Forelimb muscle (tissue), 1 donor: ENCODE data around the gene MIPEP. TPM values are rescaled to one million over a fixed set of nuclear protein-coding genes. Genes with fewer than 3 reads are reported as not detected.

ENCODE experiments used
- DNase-seq: peaks from one replicate; pipeline ENCODE4 v3.0.0-alpha.2; 2013; ENCODE audit warnings: low read depth
- polyA plus RNA-seq: library from polyadenylated mRNA; unstranded; fragments of 120-200 nt; gene quantifications from one replicate; pipeline ENCODE4 v1.2.1, GENCODE V29; 2013; ENCODE audit not compliant: insufficient read length

The MIPEP gene
- polyA plus RNA-seq, 1 donor: 7.9 TPM

DNA sequence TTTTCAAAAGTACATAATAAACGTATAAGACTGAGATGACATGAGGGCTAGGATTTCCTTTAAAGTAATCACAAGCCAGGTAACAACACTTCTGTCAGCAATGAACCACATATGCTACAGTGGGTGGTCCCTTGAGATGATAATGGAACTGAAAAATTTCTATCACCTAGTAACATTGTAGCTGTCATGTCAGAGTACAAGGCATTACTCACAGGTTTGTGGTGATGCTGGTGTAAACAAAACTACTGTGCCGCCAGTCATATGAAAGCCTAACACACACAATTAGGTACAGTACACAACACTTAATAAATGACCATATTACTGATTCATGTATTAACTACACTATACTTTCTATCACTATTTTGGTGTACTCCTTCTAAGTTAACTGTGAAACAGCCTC, 36.8 kb downstream of the MIPEP start:
- DNase-seq: no peak

DNA sequence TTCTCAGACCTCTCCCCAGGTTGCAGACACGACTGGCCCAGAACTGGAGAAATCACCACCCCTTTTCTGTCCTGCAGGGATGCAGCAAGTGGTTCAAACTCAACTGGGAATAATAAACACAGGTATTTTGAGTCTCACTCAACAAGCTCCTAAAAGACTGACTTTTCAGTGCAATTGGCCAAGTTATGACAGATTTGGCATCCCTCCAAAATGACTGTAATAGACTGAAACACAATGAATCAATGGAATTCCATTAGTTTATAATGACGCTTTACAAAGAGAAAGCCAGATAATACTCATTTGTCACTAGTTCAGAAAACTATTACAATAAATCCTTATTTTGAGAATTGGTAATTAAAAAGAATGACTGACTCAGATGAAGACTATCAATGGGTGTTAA, 38.1 kb downstream of the MIPEP start:
- no peak for DNase-seq

DNA sequence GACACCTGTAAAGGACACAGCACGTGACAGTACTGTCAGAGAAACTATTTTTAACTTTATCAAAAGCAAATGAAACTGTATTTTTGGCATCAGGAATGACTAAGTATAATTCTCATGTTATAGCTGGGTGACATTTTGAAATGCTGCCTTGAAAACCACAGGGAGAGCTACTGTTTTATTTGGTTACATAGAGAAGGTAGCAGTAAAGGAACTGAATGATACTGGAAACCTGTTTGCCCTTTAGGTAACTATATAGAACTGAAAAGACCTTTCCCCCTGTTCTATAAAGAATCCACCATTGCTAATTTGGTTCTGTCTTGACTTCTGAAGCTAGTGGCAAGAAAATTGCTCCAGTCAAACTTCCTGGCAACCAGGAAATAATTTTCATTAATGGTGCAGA, 39.1 kb downstream of the MIPEP start:
- no peak for DNase-seq

DNA sequence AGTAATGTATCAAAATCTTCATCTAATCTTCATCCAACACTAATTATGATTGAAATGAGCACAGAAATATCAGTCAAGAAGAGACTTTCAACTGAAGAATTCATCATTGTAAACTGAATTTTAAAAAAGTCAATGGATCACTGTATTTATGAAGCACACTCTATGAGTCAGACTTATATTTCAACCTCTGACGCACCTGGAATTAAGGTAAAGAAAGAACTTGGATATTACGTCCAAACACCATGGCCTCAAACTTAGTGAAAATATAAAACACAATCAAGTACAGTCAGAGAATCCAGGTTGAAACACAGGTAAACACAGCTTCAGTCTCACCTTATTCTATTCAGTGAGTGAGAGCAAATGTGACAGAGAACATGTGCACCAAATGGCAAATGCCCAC, 39.5 kb downstream of the MIPEP start:
- no peak for DNase-seq

DNA sequence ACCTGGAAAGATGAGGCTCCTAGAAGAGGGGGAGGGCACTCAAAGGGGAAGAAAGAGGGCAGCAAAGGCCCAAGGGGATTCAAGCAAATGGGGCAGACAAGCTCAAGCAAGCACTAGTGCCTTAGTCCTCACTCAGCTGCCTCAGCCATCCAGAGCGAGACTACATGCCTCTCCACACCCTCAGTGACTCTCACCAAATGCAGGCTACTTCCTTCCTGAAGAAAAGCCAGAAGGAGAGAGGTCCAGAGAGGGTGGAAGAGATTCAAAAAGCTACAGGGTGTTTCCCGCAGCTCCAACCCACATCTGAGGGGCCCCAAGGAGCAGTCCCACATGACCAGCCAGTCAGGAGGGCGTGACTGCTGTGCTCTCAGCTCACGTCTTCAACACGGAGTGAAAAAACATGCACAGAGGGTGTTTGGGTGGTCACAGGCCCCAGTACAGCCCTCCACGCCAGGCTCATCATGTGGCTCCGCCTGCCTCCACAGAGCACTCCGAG, 40.5 kb downstream of the MIPEP start:
- DNase-seq: no peak

DNA sequence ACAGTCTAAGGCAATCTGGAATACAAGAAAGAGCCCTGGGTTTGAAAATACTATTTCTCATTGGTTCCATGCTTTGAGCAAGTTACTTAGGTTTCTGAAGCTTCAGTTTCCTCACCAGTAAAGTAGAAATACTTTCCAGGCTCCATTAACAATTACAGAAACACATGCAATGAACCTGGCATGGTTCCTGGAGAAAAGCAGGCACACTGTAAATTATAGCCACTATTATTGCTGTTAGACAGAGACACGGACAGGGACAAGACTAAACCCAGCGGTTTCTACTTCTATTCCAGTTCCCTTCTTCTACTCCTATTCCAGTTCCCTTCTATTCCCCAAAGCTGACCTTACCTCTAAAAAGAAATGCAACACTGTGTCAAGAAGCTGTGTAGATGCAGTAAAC, 41.2 kb downstream of the MIPEP start:
- DNase-seq: no peak

DNA sequence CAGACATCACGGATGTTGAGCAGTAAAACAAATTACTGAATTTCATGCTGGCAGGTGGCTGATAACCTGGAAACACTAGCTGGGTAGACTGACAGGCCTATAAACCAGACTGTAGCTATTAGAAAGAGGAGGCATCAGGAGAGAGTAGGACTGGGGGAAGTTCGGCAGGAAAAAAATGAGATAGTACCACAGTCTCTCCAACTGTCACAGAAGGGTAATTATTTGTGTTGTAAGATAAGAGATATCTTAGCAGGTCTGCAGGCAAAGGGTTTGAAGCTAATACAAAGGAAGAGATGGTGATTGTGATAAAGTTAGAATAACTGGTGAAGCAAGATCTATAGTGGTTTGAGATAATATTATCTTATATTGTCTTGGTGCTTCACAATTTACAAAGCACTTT, 41.7 kb downstream of the MIPEP start:
- no peak for DNase-seq

DNA sequence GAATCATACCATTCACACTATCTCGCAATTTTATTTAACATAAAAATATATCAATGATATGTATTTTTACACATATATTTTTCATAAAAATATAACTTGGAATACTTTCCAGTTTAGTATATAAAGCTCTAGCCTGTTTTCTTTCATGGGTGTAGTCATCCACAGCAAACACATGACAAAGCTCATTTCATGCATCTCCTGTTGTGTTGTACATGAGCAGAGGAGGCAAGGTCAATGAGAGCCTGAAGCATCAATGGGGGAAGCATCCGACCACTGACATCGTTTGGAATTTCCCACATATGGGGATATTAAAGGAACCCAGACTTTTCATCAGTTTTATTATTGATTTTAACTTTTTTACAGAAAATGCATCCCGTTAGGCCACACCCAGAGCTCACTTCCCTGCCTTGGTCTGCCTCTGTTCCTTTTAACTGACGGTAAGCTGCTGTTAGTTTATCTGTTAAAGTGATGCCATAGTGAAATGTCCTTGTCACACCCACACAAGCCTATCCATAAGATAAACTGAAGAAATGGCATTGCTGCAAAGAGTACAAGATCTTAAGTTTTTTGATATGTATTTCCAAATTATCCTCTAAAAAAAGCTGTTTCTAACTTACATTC, 44.0 kb downstream of the MIPEP start:
- DNase-seq: no peak

DNA sequence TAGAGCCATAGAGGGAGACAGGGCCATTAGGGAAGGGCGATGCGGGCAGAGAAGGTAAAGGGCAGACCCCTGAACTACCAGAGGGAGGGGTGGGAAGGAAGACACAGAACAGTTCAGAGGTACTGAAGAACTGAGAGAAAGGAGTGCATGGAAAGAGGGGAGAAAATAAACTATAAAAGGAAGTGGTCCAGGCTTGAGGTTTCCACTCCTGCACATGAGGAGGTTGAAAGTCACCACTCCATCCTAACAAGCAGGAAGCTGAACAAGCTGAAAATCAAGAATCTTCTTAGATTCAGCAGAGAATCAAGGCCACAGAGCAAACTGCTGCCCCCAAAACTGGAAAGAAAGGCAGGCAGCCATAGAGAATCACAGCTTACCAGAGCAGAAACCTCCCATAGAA, 45.1 kb downstream of the MIPEP start:
- no peak for DNase-seq

DNA sequence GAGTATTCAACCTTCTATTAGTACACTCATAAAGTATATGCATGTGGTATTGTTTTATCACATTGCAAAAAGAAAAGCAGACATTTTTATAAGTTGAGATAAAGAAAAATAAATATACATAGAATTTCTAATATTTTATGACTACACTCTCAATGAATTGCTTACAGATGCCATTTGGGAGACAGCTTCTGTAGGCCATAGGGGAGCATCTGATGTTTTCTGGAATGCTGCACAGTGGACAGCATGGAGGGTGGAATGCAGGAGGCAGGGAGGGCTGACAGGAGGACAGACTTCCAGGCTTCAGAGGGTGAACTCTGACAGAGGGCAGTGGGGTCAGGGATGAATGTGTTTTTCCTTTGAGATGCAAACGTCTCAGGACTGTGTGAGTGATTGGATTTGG, 45.8 kb downstream of the MIPEP start:
- no peak for DNase-seq

DNA sequence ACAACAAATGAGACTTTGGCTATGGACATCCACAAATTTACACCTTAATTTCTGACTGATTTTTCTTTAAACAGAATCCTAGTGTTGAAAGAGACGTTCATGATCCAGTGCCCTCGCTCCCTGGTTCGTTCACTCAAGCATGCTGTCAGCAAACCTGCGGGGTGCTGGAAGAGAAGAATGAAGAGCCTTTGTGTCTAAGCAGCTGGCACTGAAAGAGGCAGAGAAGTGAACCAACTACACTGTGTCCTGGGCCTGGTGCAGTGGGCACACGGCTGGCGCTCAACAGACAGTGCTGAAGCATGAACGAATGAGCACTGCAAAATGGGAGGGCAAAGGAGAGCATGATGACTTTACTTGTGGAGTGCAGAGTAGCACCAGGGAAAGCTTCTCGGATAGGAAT, 46.8 kb downstream of the MIPEP start:
- no peak for DNase-seq

DNA sequence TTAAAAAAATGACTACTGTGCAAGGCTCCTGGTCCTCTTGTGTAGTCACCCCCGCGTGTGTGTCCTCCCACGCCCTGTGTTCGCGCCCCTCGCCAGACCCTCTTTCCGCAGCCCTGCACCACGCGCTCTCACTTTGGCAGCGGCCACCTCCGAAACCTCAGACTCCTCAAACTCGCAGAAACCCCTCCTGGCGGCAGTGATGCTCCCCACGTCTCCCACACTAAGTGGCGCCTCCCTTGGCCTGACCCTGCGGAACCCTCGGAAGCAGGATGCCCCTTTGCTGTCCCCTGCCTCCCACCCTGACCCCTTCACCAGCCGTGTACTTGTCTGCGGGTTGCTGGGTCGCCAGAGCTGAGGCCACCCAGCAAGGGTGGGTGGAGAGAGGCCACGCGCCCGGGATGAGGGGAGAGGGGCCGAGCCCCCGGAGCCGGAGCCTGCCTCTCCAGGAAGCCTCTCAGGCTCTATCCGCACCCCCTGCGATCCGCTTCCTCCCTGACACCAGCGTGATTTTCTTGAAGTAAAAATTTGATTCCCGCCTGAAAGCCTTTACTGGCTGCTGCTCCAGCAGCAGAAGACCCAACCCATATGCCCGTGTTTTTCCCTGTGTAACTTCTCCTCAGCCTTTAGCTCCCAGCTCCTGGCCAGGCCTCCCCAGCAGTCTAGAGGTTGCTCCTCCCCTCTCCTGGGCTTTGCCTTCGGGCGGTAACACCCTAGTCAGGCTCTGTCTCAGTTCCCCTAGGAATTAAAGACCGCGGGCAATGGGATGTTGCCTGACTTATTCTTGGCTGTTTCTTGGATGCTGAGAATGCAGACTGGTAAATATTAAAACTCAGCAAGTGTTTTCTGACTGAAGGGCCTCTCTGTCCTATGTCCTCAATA, 55.2 kb downstream of the MIPEP start:
- no peak for DNase-seq

DNA sequence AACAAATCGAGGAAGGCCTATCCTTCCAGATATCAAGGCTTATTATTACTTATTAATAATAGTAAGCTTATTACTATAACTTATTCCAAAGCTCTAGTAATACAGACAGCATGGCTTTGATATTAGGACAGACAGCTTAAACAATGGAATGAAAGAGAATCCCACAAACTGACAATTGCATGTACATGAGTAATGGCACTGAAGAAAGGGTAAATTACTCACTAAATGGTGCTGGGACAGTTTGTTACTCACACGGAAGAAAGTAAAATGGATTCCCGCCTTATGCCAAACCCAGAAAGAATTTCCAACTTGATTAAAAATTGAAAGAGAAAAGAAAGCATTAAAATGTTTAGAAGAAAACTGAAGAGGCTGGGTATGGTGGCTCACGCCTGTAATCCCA, 60.3 kb downstream of the MIPEP start:
- no peak for DNase-seq

DNA sequence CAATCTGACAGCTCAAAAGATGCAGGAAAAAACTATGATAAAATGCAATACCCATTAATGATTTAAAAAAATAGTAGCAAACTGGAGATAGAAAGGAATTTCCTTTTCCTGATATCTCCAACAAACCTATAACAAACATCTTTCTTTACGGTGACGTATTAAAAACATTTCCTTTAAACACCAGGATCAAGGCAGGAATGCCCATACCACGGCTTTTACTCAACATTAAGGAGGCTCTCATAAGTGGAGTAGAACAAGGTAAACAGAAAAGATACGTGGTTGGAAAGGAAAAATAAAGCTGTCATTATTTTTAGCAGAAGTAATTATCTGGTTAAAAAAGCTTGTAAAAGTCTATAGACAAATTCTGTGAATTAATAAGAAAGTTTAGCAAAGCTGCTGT, 61.1 kb downstream of the MIPEP start:
- DNase-seq: no peak

DNA sequence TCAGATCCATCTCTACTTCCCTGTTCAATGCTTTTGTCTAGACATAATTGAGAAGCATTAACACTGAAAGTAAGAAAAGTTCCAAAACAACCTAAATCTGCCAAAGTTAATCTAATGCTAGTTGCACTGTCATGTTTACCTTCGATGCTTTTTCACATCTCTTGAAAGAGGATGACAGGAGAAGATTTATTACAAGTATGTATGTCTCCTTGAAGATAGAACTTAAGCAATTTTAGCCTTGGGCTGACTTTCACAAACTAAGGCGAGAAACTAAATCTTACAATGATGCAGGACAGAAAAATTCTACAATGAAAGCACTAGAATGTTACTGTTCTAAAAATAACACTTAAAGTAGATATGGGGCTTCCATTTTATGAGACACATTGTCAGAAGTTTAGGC, 64.0 kb downstream of the MIPEP start:
- no peak for DNase-seq

DNA sequence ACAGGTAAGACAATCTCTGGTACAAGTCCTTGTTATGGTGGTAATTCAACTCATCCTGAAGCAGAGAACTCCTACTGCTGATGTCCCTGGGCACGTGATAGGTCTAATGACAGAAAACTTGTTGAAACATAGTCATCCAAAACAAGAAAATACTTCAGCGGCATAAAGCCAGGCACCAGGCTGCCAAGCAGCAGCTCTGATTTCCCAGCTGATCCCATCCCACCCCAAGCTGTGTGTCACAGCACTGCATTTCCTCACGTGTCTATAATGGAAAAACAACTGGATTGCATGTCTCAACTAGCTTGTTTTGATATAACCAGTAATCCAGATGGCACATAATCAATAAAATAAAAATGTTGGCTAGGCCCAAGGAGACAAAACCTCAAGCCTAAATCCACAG, 64.8 kb downstream of the MIPEP start:
- no peak for DNase-seq

DNA sequence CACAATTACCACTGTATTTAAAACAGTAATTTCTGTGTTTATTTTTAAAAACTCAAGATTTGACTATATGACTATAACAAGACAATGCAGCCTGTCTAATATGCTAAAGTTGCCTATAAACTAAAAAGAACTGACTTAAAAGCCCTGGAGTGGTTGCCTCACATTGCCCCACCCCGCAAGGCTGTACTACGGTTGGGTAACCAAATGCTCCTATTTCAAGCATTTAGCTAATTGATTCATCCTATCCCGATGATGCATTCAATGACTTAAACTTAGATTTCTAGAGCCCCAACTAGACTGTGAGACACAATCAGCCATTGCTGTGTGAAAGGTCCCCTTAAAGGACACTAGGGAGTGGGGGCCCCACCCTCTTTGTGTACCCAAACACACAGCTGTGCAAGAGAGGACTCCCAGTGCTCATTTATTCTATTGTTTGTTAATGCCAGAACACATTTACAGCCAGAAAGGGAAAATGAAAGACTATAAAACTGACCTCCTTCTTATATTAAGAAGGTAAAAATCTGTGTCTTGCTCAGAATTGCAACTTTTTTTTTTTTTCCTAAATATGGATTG, 66.9 kb downstream of the MIPEP start:
- no peak for DNase-seq

DNA sequence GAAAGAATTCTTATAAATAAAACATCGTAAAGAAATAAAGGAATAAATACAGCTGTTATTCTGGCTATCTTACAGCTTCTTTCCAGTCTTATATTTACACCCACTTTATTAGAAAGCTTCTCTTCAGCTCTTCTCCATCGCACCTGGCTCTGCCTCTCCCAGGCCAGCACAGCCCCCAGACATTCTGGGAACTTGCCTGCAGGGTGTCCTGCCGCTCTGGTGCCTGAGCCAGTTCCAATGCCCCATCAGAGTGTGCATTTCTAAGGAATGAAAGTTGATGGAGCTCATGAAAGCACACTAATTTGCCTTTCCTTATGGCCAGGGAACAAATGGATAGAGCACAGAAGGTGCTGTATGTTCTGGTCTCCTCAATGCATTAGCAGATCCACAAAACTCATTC, 68.7 kb downstream of the MIPEP start:
- no peak for DNase-seq

DNA sequence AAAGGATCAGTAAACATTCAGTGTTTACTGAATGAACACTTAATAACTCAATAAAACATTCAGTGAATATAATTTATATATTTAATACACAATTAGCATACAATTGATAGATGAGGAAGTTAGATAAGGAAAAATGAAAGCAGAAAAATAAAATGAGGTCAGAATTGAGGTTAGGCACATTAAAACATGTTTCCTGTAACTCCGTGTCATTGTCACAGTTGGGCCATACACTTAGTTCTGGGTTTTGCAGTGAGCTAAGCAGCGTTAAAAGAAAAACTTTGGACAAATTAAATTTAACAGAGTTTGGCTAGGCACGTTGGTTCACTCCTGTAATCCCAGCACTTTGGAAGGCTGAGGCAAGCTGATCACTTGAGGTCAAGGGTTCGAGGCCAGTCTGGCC, 71.4 kb downstream of the MIPEP start:
- no peak for DNase-seq

DNA sequence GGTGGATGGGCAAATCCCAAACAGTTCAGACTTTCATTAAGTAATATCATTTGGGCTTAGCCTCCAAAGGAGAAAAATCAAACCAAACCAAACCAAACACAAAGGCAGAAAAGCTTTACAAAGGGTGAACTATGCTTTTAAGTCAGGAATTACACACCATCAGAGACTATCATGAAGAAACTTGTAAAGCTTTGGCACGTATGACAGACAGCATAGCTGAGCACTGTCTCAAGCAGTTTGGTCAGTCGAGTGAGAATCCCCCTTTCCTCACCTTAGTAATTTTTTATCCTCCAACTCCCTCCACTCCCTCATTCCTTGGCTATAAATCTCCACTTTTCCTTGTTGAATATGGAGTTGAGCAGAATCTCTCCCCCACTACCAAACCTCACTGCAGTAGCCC, 72.1 kb downstream of the MIPEP start:
- no peak for DNase-seq

DNA sequence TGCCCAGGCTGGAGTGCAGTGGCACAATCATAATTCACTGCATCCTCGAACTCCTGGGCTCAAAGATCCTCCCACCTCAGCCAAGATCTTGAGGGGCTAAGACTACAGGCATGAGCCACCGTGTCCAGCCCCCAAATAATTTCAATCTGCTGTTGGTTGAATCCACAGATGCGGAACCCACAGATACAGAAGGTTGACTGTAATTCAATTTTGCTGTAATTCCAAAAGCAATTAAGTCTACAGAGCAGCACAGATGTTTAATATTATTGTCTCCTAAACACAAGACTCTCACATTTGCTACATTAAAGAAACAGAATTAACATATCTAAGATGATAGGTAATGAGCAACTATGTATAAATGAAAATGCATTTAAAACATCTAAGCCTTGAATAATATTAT, 75.6 kb downstream of the MIPEP start:
- DNase-seq: no peak

DNA sequence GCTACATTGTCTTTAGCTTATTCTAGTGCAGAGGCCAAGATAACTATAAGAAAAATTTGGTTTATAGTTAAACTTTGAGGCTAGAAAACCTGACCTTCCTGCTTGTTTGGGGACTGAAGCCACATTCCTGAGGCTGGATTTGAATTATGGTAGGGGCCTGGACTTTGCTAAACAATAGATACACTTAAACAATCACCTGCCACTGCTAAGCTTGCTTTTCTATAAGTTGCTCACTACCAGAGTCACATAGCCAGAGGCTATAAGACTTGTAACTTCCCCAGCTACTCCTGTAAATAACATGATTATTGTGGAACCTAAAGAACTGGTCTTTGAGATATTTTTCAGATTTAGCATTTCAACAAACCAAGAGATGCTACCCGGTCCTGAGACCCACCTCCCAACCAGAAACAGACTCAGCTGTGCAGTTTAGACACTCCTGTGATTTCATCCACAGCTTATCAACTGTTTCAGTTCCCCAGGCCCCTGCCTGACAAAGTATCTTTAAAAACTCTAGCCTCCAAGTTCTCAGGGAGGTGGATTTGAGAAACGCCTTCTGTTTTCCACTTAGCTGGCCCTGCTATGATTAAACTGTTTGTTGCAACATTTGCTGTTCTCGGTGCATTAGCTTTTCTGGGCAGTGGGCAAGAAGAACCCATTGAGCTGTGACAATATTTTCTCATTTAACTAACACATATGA, 77.7 kb downstream of the MIPEP start:
- DNase-seq: no peak
